ENCODE measurements around the gene VN1R5.

Gene VN1R5

GRCh38 chr1:247300491-247301175 is 44.8 kb downstream of the VN1R5 start:
- no peak for DNase-seq (ENCODE audit: low read depth in 2 of 2)

- no peak for DNase-seq (ENCODE audit: low read depth in 2 of 2)
Observed at GRCh38 chr1:247301176-247301540, 45.3 kb downstream of the VN1R5 start.

GRCh38 chr1:247303216-247303615 is 47.3 kb downstream of the VN1R5 start:
- DNase-seq (ENCODE audit: low read depth in 2 of 2), result no peak

GRCh38 chr1:247304031-247304430 is 48.2 kb downstream of the VN1R5 start:
- no peak for DNase-seq (ENCODE audit: low read depth in 2 of 2)

All from fibroblast of skin of left biceps (primary cell).